ENCODE results near the gene EPAS1.

EPAS1 gene

GRCh38 chr2:46296840-46297545, at the start of gene EPAS1:
Gene EPAS1, plus strand, starts transcription at chr2:46297407. Its CDS starts 505 bp downstream, at chr2:46297912.
- DNase-seq (ENCODE audit: low read depth) = peak; percentile 74

GRCh38 chr2:46248171-46248570, 49.0 kb upstream of the EPAS1 start:
- DNase-seq (ENCODE audit: low read depth) = no peak

- DNase-seq (ENCODE audit: low read depth) = no peak
These were observed 47.6 kb upstream of the EPAS1 start for GRCh38 chr2:46249654-46250053.

GRCh38 chr2:46252891-46253659, 44.1 kb upstream of the EPAS1 start:
- no peak for DNase-seq (ENCODE audit: low read depth)

- no peak for DNase-seq (ENCODE audit: low read depth)
These were observed 42.7 kb upstream of the EPAS1 start for GRCh38 chr2:46254474-46254873.

- no peak for DNase-seq (ENCODE audit: low read depth)
These were observed 40.6 kb upstream of the EPAS1 start for GRCh38 chr2:46256563-46257142.

GRCh38 chr2:46257476-46257875, 39.7 kb upstream of the EPAS1 start:
- peak; percentile 59 for DNase-seq (ENCODE audit: low read depth)

GRCh38 chr2:46257980-46258379, 39.2 kb upstream of the EPAS1 start:
- no peak for DNase-seq (ENCODE audit: low read depth)

- no peak for DNase-seq (ENCODE audit: low read depth)
These were observed 38.0 kb upstream of the EPAS1 start for GRCh38 chr2:46258937-46259776.

GRCh38 chr2:46259777-46260168, 37.4 kb upstream of the EPAS1 start:
- DNase-seq (ENCODE audit: low read depth) = no peak

- no peak for DNase-seq (ENCODE audit: low read depth)
These were observed 36.9 kb upstream of the EPAS1 start for GRCh38 chr2:46260305-46260704.

- DNase-seq (ENCODE audit: low read depth) = no peak
These were observed 34.8 kb upstream of the EPAS1 start for GRCh38 chr2:46262248-46262938.

- no peak for DNase-seq (ENCODE audit: low read depth)
These were observed 33.9 kb upstream of the EPAS1 start for GRCh38 chr2:46263347-46263746.

- DNase-seq (ENCODE audit: low read depth) = no peak
These were observed 32.8 kb upstream of the EPAS1 start for GRCh38 chr2:46264447-46264846.

GRCh38 chr2:46266134-46266533, 31.1 kb upstream of the EPAS1 start:
- DNase-seq (ENCODE audit: low read depth) = no peak

- DNase-seq (ENCODE audit: low read depth) = no peak
These were observed 29.6 kb upstream of the EPAS1 start for GRCh38 chr2:46267616-46268015.

GRCh38 chr2:46268196-46268595, 29.0 kb upstream of the EPAS1 start:
- DNase-seq (ENCODE audit: low read depth) = no peak

GRCh38 chr2:46269001-46269400, 28.2 kb upstream of the EPAS1 start:
- DNase-seq (ENCODE audit: low read depth) = peak; percentile 35

- DNase-seq (ENCODE audit: low read depth) = no peak
These were observed 27.5 kb upstream of the EPAS1 start for GRCh38 chr2:46269544-46270273.

GRCh38 chr2:46270384-46270783, 26.8 kb upstream of the EPAS1 start:
- DNase-seq (ENCODE audit: low read depth) = no peak
